ENCODE results near the gene EPAS1.
"Not testable (repeated sequence)": the region's sequence is repeated elsewhere in the genome, so short reads cannot be mapped to it uniquely, and the experiment has no call there.

Gene EPAS1

DNA sequence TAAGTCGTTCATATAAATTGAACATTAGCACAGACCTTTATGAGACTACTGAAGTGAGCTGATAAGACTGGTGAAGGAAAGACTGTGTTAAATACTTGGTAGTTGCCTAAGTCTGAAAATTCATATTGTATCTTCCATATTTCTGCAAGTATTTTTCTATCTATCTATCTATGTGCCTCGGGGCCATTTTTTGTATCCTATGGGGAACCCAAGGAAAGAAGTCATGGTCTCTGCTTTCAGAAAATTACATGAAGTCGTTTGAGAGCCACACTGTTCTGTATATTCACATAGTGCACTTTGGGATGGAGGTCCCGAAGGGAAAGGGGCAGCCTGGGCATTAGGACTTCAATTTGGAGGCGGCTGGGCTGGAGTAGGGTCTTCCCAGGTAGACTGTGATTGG, 89.6 kb downstream of the EPAS1 start:
- no peak for DNase-seq

DNA sequence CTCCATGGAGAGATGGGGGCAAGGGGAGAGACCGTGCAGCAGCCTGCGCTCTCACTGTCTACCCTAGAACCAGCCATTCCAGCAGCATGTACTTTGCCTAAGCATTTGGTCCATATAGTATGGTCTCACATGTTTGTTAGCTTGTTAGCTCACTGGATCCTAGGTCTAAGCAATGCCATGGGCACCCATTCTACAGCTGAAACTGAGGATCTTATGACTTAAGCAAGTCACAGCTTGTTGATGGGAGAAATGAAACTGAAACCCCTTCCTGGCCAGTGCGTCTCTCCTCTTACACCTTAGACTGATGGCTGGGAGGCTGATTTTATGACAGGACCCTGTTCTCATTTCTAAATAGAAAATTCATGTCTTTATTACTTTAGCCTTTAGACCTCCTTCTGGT, 90.1 kb downstream of the EPAS1 start:
- DNase-seq = no peak

DNA sequence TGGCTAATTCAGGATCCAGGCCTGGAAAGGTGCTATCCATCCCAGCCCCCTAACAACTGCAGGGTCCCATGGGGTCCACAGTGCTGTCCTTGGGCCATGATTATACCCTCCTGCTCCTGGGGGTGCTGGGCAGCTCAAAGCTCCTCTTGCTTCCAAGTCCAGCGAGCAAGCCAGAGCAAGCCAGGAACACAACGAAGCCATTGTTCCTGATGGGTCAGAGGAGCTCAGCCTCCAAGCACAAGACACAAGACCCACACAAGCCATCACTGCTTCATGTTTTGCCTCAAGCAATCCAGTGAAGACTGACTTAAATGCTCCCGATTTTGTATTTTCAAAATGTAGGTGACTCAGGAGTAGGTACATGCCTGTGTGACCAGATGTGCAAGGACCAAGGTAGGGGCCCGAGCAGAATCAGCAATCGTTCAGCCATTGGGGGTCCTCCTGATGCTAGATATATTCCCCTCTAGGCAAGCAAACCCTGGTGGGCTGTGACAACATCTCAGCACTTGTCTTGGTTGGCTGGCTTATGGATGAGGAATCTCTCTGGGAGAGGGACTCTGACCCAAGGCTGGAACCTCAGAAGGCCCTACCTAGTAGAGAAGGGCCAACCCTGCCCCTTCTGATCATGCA, 90.8 kb downstream of the EPAS1 start:
- DNase-seq = no peak

DNA sequence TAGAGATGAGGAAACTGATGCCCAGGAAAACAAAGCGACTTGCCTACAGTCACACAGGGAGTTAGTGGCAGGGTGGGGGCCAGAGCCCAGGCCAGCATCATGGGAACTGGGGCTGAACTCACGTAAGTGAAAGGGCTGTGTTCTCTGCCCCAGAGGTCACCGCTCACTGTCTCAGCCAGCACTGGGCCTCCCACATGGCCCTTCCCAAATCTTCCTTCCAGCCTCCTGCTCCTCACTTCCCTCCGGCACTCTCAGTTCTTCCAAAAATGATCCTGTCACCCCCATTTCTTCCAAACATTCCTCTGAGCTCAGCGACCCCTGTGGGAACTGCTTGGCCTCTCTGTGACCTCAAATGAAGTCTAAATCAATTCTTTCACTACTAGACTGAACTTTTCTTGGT, 91.7 kb downstream of the EPAS1 start:
- no peak for DNase-seq

DNA sequence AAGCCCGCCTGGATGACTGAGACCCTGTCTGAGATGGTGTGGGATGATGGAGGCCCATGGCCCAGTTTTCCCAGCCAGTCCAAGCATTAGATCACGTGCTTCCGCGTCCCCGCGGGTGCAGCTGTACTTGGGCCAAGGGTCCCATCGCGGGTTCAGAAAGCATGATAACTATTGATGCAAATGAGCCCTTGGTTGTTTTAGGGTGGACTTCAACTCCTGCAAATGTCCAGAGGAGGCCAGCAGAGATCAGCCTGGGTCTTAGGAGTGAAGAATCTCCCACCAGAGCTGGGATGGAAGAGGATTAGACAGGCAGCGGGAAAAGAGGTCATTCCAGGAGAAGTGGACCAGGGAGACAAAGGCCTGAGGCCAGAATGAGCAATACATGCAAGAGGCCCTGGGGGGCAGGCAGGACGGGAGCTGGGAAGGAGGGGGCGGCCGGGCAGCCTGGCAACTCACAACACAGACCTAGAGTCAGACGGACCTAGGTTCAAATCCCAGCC, 92.3 kb downstream of the EPAS1 start:
- DNase-seq = no peak

DNA sequence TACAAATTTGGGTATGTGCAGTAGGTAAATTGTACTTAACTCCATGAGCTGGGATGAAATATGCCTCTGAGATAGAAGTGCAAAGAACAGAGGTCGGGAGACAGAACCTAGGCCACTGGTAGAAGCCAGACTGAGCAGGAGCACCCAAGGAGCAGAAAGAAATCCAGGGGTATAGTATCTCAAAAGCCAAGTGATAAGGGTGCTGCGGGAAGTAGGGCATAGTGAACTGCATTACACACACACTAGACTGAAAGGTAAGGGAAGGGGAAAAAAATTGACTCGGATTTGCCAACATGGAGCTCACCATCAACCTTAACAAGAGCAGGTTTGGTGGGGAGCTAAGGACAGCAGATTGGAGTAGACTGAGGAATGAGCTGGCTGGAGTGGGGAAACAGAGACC, 92.8 kb downstream of the EPAS1 start:
- DNase-seq = no peak

DNA sequence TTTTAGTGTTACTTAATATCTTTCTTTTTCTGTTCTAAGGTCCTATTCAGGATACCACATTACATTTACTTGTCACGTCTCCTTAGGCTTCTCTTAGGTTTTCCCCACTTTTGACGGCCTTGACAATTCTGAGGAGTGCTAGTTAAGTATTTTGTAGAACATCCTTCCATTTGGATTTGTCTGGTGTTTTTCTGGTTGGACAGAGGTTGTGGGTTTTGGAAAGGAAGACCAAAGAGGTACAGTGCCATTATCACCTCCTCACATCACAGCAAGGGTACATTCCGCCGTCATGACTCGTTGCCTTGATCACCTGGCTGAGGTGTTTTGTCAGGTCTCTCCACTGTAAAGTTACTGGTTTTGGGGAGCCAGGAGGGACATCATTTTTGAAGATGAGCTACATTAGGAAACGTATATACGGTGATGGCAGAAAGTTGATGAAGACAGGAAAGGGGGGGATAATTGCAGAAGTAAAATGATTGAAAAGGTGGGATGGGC, 93.7 kb downstream of the EPAS1 start:
- DNase-seq = no peak

DNA sequence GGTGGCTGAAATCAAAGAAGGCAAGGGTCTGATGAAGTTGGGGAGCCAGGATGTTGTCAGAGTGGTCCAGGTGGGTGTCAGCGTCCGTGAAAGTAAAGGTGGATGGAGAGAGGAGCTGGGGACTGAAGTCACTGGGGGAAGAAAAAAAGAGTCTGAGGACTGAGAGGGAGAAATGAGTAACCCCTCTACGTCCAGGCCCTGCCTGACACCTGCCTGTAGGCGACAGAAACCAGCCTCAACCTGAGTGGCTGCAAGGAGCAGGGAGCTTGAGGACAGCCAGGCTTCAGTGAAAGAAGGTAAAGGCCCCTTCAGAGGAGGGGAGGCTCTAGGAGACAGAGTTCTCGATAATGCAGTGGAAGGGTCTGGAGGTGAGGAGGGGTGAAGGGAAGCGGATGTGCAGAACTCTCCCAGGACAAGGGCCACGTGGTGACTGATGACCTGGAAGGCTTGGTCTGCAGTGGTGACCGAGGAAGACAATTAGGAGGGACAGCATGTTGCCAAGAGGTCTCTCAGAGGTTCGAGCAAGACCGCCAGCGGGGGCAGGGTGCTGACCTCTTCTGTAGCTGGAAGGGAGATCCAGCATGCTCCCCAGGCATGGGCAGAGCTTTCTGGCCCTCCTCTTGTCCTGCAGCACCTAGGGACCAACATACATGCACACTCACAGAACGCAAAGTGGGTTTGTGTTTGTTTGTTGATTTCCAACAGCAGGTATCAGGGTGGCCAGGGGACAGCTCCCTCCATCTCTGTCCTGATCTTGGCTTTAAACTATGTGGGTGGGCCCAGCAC, 95.5 kb downstream of the EPAS1 start:
- no peak for DNase-seq

DNA sequence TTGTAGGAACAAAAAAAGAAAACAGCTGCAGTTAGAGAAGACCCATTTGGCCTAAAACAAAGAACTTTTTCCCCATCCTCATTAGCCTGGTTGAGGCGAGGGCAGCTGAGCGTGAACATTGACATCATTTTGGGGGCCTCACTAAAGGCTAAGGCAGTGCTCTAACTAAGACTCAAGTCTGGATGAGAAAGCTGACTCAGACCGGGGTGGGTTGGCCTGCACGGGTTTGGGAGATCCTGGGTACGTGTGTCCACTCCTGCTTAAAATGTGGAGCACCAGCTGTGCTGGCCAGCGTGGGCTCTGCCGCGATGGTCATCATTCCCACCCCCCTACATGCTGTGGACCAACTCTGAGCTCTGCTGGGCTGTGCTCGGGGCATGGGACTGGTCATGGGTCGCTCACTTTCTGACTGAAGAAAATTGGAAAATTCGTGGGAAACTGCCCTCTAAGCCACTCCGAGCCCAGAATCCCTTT, 96.2 kb downstream of the EPAS1 start:
- no peak for DNase-seq

DNA sequence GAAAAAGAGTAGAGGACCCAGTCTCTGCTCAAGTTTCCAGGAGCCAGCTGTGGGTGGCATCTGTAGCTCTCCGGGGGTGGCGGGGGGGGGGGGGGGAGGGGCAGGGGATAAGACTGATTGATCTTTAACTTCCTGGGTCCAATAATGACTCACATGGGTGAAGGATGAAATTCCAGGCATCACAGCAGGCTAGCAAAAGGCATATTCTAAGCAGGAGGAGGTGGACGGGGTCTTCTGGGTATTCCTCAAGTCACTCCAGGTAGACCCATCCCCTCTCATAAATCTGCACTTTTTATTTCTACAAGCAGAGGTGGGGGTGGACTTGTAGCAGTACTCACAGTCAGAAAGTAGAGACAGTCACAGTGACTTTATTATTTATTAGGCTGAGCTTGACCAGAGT, 96.7 kb downstream of the EPAS1 start:
- no peak for DNase-seq

DNA sequence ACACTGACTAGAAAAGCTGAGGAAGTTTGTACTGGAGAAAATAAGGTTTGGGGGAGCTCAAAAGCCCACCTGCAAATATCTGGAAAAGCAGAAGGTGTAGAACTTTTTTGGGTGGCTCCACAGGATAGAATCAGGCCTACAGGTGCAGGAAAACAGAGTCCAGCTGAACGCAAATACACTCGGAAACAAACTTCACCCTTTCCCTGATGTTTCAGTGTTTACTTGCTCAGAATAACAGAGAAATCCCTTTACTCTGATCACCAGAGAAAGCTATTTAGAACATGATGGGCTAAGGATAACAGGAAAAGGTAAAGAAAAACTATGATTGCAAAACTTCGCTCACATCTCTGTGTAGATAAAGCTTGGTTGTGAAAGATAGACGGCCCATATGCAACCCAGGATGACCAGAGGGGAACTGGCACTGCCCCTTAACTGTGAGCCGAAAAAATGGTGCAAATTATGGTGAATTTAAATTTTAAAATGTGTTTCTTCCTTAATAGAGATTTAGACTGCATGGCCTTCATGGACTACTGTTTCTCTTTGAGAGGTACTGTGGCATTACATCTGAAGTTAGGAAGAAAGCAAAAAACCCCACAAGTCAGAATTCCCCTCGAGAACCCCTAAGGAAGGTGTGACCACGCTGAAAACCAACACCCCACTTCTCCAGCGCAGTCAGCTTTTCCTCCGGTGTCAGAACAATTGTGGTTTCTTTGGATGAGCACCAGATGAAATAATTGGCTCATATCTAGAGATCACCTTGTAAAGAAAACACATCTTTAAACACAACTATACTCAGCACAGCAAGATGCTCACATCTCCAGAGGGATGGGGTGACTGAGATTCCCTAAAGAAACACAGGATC, 97.7 kb downstream of the EPAS1 start:
- DNase-seq = no peak

DNA sequence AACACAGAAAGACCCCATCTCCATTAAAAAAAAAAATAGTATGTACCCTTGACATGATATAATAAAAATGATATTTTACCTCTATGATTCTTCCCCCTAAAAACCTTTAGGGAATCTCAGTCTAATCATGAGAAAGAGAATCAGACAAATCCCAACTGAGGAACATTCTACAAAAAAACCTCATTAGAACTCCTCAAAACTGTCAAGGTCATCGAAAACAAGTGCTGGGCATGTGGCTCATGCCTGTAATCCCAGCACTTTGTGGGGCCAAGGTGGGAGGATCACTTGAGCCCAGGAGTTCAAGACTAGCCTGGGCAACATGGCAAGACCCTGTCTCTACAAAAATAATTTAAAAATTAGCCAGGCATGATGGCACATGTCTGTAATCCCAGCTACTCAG, 98.5 kb downstream of the EPAS1 start:
- DNase-seq = not testable (repeated sequence)

DNA sequence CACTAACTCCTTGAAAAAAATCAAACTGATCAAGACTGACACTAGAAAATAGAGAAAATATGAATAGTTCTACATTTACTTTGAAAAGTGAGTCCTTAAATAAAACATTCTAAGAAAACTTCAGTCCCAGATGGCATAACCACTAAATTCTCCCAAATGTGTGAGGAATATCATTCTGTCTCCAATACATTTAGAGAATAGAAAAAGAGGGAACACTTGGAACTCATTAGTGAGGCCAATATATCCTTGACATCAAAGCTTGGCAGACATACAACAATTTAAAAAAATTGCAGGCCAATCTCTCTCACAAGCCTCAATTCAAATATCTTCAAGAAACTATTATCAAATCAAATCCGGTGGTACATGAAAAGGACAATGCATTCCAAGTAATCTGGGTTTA, 102.8 kb downstream of the EPAS1 start:
- DNase-seq = no peak

DNA sequence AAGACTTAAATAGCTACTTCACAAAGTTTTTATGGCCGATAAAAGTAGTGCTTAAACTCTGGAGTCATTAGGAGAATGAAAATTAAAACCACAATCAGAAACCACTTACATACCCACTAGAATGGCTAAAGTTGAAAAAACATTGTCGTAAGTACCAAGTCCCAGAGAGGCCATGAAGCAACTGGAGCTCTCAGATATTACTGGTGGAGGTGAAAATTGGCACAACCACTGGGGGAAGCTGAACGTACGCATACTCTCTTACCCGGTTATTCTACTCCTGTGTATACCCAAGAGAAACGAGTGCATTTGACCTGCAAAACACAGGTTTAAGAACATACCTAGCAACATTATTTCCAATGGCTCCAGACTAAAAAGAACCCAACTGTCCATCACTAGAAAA, 105.7 kb downstream of the EPAS1 start:
- DNase-seq = no peak

DNA sequence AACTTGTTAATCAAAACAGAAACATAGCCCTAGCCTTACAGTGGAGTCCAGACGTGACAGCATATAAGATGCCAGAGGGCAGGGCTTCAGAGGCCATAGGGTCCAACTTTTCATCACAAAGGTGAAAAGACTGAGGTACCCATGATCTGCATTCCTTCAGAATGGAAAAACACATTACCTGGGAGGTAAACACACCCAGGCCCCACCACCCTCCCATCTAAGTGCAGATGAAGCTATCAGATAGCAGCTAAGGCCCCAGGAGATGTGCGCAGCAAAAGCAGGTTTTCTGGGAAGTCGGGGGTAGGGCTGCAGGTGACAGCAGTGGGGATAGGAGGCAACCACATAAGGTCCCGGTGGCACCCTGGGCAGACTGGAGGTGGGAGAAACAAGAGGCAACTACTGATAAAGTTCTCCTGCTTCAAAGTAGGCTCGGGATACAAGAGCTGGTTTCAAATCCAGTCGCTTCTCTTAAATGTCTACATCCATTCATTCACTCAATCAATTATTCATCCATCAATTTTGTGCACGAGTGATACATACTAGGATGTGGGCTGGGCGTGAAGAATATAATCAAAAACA, 107.1 kb downstream of the EPAS1 start:
- DNase-seq = no peak

DNA sequence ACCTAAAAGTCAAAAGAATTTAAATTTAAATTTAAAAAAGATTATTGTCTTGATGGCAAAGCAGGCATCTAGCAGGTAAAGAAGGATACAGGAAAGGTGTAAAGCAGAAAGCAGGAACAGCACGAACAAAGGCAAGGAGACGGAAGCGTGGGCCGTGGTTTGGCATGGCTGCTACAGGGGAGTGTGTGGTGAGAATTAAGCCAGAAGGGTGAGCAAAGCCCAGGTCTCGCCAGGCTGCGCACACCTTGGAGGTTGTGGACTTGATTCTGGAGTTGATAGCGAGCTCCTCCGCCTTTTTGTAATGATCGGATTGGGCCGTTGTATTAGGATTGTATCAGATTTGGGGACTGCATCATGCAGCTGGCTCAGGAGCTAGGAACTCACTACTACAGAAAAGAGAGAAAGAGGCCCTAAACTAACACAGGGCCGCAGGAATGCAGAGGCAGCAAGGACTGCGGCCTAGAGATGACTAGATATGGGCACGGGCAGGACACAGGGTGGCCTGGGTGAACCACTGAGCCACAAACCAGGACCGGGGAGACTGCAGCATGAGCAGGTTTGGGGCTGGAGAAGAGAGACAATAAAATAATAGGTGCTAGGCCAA, 110.7 kb downstream of the EPAS1 start:
- no peak for DNase-seq

DNA sequence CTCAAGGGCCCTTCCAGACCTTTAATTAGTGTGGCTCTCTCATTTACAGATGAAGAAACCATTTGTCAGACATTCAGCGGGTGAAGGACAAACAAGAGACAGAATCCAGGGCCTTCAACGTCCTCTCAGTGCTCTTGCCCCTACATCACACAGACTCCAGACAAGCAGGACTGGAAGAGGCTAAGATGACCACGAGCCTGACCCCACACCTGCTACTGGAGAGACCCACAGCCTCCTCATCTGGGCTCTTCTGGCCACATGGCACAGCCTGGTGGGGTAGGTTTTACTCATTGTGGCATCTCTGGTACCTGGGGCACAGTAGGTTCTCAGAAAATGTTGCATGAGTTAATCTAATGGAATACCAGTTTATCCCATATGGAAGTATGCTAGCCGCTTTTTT, 112.5 kb downstream of the EPAS1 start:
- DNase-seq = no peak

DNA sequence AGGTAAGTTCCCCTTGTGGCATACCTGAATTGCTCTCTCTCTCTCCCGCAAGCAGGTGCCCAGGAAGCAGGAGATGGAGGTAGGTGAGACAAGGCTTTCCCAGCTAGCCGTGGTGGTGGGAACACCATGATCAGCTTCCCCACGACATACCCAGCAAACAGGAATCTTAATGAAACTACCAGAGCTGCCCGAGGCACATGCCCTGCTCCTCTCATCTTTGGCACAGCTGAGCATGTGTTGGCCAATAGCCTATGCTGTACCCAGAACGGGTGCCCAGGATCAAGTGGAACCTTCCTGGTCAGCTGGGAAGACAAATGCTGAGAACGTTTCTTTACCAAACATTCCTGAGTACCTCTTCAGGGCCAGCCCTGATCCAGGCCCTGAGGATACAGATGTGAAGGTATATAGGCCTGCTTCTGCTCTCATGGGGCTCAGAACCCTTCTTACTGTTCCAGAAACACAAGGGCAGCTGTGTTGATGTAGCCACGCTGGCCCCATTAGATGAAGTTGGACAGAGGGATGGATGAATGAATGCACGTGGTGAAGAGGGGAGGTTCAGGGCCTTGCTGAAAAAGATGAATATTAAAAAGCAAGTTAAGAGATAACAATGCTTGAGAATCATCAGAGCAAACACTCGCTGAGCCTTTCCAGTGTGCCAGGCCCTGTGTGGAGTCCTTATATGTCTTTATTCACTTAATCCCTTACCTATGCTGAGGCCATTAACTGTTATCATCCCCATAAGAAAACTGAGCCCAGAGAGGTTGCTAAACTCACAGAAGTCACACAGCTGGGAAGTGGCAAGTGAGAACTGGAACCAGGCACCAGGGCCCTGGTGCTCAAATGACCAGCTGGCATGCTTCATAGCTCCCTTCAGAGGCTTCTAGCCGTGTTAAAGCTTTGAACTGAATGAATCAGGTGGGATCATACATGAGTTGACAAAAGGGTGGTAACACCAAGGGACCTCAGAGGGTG, 113.4 kb downstream of the EPAS1 start:
- DNase-seq = no peak

DNA sequence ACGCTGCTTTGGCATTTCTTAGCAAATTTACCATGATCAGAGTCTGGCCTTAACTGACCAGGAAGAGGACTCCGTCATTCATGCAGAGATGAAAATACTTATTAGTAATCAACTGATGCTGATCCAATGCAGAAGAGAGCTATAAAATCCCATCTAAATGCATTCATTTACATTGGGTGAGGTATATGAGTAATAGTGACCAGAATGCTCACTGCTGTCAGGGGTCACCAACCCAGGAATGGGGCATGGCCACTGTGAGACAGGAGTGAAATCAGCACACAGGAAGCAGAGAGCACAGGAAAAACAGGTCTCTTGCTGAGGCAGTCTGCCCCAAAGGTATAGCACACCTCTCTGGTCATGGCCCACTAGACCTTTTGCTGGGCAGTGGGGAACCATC, 114.0 kb downstream of the EPAS1 start:
- DNase-seq = no peak

DNA sequence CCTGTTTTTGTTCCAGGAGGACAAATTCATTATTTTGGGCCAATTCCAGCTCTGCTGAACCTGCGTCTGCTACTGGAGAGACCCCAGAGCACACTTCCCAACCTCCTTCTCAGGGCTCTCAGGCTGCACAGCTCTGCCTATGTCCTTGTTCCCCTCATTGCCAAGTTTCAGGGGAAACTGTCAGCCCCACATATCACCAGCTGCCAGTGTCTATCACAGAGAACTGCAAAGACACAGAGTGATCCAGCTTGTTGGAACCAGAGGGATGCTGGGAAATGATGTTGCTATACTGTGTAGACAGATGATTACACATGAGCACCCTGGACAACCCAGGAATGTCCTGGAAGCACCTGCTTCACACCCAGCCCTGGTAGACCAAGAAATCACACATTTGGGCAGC, 114.8 kb downstream of the EPAS1 start:
- no peak for DNase-seq

DNA sequence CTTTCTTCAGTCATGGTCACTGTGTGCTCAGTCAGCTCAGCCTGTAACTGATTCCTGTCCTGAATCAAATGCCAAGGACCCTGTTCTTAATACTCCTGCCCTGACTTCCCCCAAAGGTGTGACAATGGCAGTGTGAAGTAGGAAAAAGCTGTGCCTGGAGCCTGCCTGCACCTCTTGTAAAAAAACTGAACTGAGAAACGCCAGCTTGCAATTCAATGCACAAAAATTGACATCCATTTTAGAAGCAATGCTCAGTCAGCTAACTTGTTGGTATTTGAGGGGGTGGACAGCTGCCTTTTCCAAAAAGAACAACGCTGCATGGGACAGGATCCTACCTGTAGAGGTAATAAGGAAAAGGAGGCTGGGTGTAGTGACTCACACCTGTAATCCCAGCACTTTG, 115.9 kb downstream of the EPAS1 start:
- no peak for DNase-seq
